HL-60 (cell line): ENCODE results near the gene NAXE.
"Not testable (repeated sequence)": the region's sequence is repeated elsewhere in the genome, so short reads cannot be mapped to it uniquely, and the experiment has no call there.

Source experiments
- DNase-seq, 2 experiments: peaks; one replicate each; pipeline ENCODE4 v3.0.0-alpha.2; 2010 to 2020; ENCODE audit warnings: low read depth in 1 of 2, low spot score in 1 of 2
- H3K27ac ChIP-seq: fragments of 250-450 bp; sonication (Bioruptor Pico); replicated peaks from 2 replicates; pipeline ENCODE4 v1.5.1; 2020; ENCODE audit warnings: mild to moderate bottlenecking, moderate library complexity
- H3K27me3 ChIP-seq: fragments of 250-450 bp; sonication (Bioruptor Pico); 2 replicates; pipeline ENCODE4 v1.5.1; 2021; ENCODE audit warnings: mild to moderate bottlenecking, moderate library complexity; ENCODE audit not compliant: insufficient read depth, poor library complexity, severe bottlenecking
- H3K4me3 ChIP-seq: replicated peaks from 2 replicates; pipeline ENCODE4 v1.5.1; 2011; ENCODE audit warnings: mild to moderate bottlenecking, control low read depth, low read length; ENCODE audit not compliant: insufficient read depth
- CTCF ChIP-seq: IDR thresholded peaks from one replicate; pipeline ENCODE4 v1.5.1; 2011; ENCODE audit warnings: low read length, control low read depth, inconsistent platforms; ENCODE audit not compliant: insufficient read depth
- GABPA ChIP-seq: IDR thresholded peaks from 2 replicates; pipeline ENCODE4 v1.6.1; 2012; ENCODE audit warnings: low read depth
- POLR2AphosphoS5 ChIP-seq: IDR thresholded peaks from 2 replicates; pipeline ENCODE4 v1.6.1; 2012; ENCODE audit warnings: low read depth
- REST ChIP-seq: IDR thresholded peaks from 2 replicates; pipeline ENCODE4 v1.6.1; 2012; ENCODE audit warnings: low read depth; ENCODE audit not compliant: insufficient replicate concordance
- SPI1 ChIP-seq: IDR thresholded peaks from 2 replicates; pipeline ENCODE4 v1.6.1; 2012; ENCODE audit warnings: low read depth, mild to moderate bottlenecking, borderline replicate concordance

The NAXE gene

GRCh38 chr1:156551869-156552268, 39.7 kb upstream of the NAXE start:
- TF ChIP-seq REST (no peak), GABPA (no peak), POLR2AphosphoS5 (no peak), SPI1 (no peak), CTCF (no peak)
- peak; percentile 19 to 96 for DNase-seq
- Histone ChIP-seq H3K4me3 (no peak overlapping the region), H3K27ac (peak overlapping the region; percentile 38), H3K27me3 (no peaks in the 10 kb centered on the region)

GRCh38 chr1:156552518-156552917, 39.1 kb upstream of the NAXE start:
- Histone ChIP-seq H3K4me3 (no peak overlapping the region), H3K27ac (no peak overlapping the region), H3K27me3 (no peaks in the 10 kb centered on the region)
- DNase-seq: no peak
- no peak for TF ChIP-seq CTCF
- TF ChIP-seq SPI1: no peak
- no peak for TF ChIP-seq POLR2AphosphoS5
- no peak for TF ChIP-seq GABPA
- TF ChIP-seq REST: no peak

- not testable (repeated sequence) for H3K27me3 ChIP-seq, H3K4me3 ChIP-seq
- TF ChIP-seq POLR2AphosphoS5: peak; percentile 38; the same call in 1 of the 2 replicates
- peak overlapping the region; percentile 52 for H3K27ac ChIP-seq
- DNase-seq: peak; percentile 86 to 92
These were observed 38.6 kb upstream of the NAXE start for GRCh38 chr1:156552937-156553336.

- DNase-seq: no peak
- TF ChIP-seq REST: no peak
- TF ChIP-seq SPI1: no peak
- TF ChIP-seq GABPA: no peak
- TF ChIP-seq CTCF: no peak
- no peak for TF ChIP-seq POLR2AphosphoS5
- Histone ChIP-seq H3K27ac (no peak overlapping the region), H3K4me3 (no peak overlapping the region), H3K27me3 (no peaks in the 10 kb centered on the region)
These were observed 37.6 kb upstream of the NAXE start for GRCh38 chr1:156553860-156554485.
